Neutrophil (primary cell): ENCODE measurements around the gene LMNA.

Experiments
- H3K27ac ChIP-seq: fragments of 200-600 bp; sonication (generic); 2 replicates; pipeline ENCODE4 v1.5.1; 2016; ENCODE audit warnings: mild to moderate bottlenecking, moderate library complexity
- H3K27me3 ChIP-seq: fragments of 200-600 bp; sonication (generic); 2 replicates; pipeline ENCODE4 v1.6.0; 2016; ENCODE audit warnings: mild to moderate bottlenecking
- H3K36me3 ChIP-seq: fragments of 200-600 bp; sonication (generic); 2 replicates; pipeline ENCODE4 v1.5.1; 2017
- H3K4me1 ChIP-seq, 2 experiments: fragments of 200-600 bp in 1 of 2; sonication (generic) in 1 of 2; 1 replicate in 1 of 2; 2 replicates in 1 of 2; pipeline versions ENCODE4 v1.5.1 to v1.6.1; 2013 to 2016; ENCODE audit warnings: low read depth in 1 of 2, low read length in 1 of 2, mild to moderate bottlenecking in 1 of 2, moderate library complexity in 1 of 2; ENCODE audit not compliant: control insufficient read depth in 1 of 2, insufficient read depth in 1 of 2
- H3K4me3 ChIP-seq, 2 experiments: fragments of 200-600 bp in 1 of 2; sonication (generic) in 1 of 2; 1 replicate in 1 of 2; 2 replicates in 1 of 2; pipeline ENCODE4 v1.5.1; 2013 to 2016; ENCODE audit warnings: low read depth in 1 of 2, low read length in 1 of 2, mild to moderate bottlenecking in 1 of 2, moderate library complexity in 1 of 2
- H3K9me3 ChIP-seq: fragments of 200-600 bp; sonication (generic); 2 replicates; pipeline ENCODE4 v1.5.1; 2016
- CTCF ChIP-seq: fragments of 200-600 bp; sonication (generic); IDR thresholded peaks from 2 replicates; pipeline ENCODE4 v1.5.1; 2016; ENCODE audit warnings: antibody characterized with exemption

LMNA gene

GRCh38 chr1:156082309-156083091 is 32.0 kb upstream of the LMNA start, which contains the start of gene MEX3A:
Gene MEX3A, minus strand, starts transcription at chr1:156082465. Its CDS starts 467 bp downstream, at chr1:156081998.
- no peaks in the 10 kb centered on the region for H3K36me3 ChIP-seq
- H3K9me3 ChIP-seq = no peaks in the 10 kb centered on the region
- no peak within 1 kb of the TSS for H3K27ac ChIP-seq
- peaks cover 100% of the 10 kb centered on the region for H3K27me3 ChIP-seq
- TF ChIP-seq CTCF = no peak
- H3K4me1 ChIP-seq = peaks cover 7 to 15% of the 10 kb centered on the region in 2 experiments
- peak within 1 kb of the TSS; percentile 61 to 74 for H3K4me3 ChIP-seq

GRCh38 chr1:156083800-156084790 is 30.4 kb upstream of the LMNA start:
- TF ChIP-seq CTCF = no peak
- no peaks in the 10 kb centered on the region for H3K36me3 ChIP-seq
- peaks cover 7 to 15% of the 10 kb centered on the region in 2 experiments for H3K4me1 ChIP-seq
- no peak overlapping the region for H3K27ac ChIP-seq
- no peaks in the 10 kb centered on the region for H3K9me3 ChIP-seq
- H3K4me3 ChIP-seq = no peak overlapping the region
- peaks cover 86% of the 10 kb centered on the region for H3K27me3 ChIP-seq

- no peak overlapping the region for H3K27ac ChIP-seq
- peaks cover 7 to 25% of the 10 kb centered on the region in 2 experiments for H3K4me1 ChIP-seq
- no peaks in the 10 kb centered on the region for H3K36me3 ChIP-seq
- no peak overlapping the region for H3K4me3 ChIP-seq
- H3K27me3 ChIP-seq = peaks cover 64% of the 10 kb centered on the region
- H3K9me3 ChIP-seq = no peaks in the 10 kb centered on the region
- no peak for TF ChIP-seq CTCF
Observed at GRCh38 chr1:156086256-156086662, 28.3 kb upstream of the LMNA start.

- Histone ChIP-seq H3K27me3 (peaks cover 44% of the 10 kb centered on the region), H3K27ac (no peak overlapping the region), H3K4me1 (peaks cover 0 to 10% of the 10 kb centered on the region in 2 experiments), H3K4me3 (no peak overlapping the region), H3K36me3 (no peaks in the 10 kb centered on the region), H3K9me3 (no peaks in the 10 kb centered on the region)
- TF ChIP-seq CTCF = no peak
Observed at GRCh38 chr1:156089704-156090103, 24.8 kb upstream of the LMNA start.

- Histone ChIP-seq H3K27me3 (peaks cover 44% of the 10 kb centered on the region), H3K27ac (no peak overlapping the region), H3K4me1 (peaks cover 0 to 10% of the 10 kb centered on the region in 2 experiments), H3K4me3 (no peak overlapping the region), H3K9me3 (no peaks in the 10 kb centered on the region), H3K36me3 (no peaks in the 10 kb centered on the region)
- TF ChIP-seq CTCF = no peak
Observed at GRCh38 chr1:156090138-156090839, 24.2 kb upstream of the LMNA start.
